Astrocyte of the cerebellum (primary cell): ENCODE measurements around the gene CXCL12.

Experiments
- DNase-seq: peaks from one replicate; pipeline ENCODE4 v3.0.0-alpha.2; 2011; ENCODE audit warnings: low read depth
- H3K4me3 ChIP-seq: 2 replicates; pipeline ENCODE4 v1.5.1; 2011; ENCODE audit warnings: mild to moderate bottlenecking, low read depth, low read length, moderate library complexity
- in situ Hi-C: cut with HindIII; loops from 2 replicates; pipeline ENCODE4 v1.10.0; 2017; ENCODE audit warnings: low sequenced_read_pairs
- TF ChIP-seq, protein P1 (sequence below): IDR thresholded peaks from 2 replicates; pipeline ENCODE4 v1.5.1; 2012; ENCODE audit warnings: low read length, low read depth, moderate library complexity, mild to moderate bottlenecking; ENCODE audit errors: missing control alignments

CXCL12 gene

DNA sequence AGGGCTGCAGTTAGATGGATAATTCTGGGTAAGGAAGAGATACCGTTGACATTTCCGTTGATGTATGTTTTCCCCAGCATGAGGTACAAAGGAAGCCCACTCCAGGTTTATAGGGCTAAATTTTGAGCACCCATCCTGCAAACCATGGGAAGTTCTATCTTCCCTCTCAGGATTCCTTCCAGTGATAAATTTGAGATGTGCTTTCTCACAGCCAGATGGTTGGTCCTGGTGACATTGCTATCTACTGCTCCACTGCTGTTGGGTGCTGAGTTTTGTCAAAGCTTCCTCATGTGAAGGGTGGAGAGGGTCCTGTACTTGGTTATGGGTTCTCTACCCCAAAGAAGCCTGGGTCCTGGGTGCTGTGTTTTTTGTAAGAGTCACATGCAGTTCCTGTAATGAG is 57.4 kb downstream of the CXCL12 start:
- in situ Hi-C loops = no loop called here
- TF ChIP-seq, protein P1, sequence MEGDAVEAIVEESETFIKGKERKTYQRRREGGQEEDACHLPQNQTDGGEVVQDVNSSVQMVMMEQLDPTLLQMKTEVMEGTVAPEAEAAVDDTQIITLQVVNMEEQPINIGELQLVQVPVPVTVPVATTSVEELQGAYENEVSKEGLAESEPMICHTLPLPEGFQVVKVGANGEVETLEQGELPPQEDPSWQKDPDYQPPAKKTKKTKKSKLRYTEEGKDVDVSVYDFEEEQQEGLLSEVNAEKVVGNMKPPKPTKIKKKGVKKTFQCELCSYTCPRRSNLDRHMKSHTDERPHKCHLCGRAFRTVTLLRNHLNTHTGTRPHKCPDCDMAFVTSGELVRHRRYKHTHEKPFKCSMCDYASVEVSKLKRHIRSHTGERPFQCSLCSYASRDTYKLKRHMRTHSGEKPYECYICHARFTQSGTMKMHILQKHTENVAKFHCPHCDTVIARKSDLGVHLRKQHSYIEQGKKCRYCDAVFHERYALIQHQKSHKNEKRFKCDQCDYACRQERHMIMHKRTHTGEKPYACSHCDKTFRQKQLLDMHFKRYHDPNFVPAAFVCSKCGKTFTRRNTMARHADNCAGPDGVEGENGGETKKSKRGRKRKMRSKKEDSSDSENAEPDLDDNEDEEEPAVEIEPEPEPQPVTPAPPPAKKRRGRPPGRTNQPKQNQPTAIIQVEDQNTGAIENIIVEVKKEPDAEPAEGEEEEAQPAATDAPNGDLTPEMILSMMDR = no peak

More for the DNA sequence above, 57.4 kb downstream of the CXCL12 start:
- H3K4me3 ChIP-seq = no peak overlapping the region
- no peak for DNase-seq
